Erythroblast (primary cell): ENCODE measurements around the gene AKAP6.

Experiments used
- GATA1 ChIP-seq: IDR thresholded peaks from 2 replicates; pipeline ENCODE4 v1.6.1; 2011; ENCODE audit warnings: low read depth, mild to moderate bottlenecking, control low read depth, low read length, moderate library complexity
- POLR2A ChIP-seq: IDR thresholded peaks from 2 replicates; pipeline ENCODE4 v1.6.1; 2011; ENCODE audit warnings: mild to moderate bottlenecking, low read length

DNA sequence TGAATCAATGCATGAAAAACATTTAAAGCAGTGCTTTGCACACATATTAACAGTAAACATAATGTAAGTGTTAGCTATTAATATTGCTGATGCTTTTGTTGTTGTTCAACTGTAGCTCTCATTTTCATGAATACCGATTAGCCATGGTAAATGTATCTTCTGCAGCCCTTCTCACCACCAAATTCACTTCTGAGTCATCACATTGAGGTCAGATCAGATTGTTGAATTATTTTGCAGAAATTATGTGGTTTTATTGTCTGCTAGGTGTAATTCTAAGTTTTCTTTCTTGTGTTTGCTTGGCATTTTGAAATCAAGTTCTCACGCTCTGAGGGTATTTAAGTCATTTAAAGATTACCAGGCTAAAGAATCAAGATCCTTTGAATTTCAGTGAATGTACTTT lies 74.6 kb downstream of the AKAP6 start:
- no peak for TF ChIP-seq POLR2A
- TF ChIP-seq GATA1: no peak
